ENCODE measurements around the gene HSD17B4. TPM values are rescaled to one million over a fixed set of nuclear protein-coding genes. Genes with fewer than 3 reads are reported as not detected.
A peak's percentile ranks its signal among the peaks of the same experiment; 100 is the strongest.

HSD17B4 gene
- total RNA-seq, 5 donors from 2014 or later (not counting 1 experiment from before 2014, with no cell fraction given) = 32.1 to 79.6 (median 54.0) TPM

- Mint-ChIP-seq H3K4me3 (peak overlapping the region; percentile 93 to 96 (median 94)), H3K4me1 (peaks cover 20 to 31% (median 29%) of the 10 kb centered on the region in 3 donors), H3K27ac (peak overlapping the region; percentile 87 to 93), H3K36me3 (peaks cover 13% of the 10 kb centered on the region), H3K27me3 (peaks cover 0 to 4% of the 10 kb centered on the region in 2 donors), H3K9me3 (no peaks in the 10 kb centered on the region)
- H3K9me3 ChIP-seq = no peaks in the 10 kb centered on the region
- WGBS (ENCODE audit: insufficient coverage) = 18% methylated on average over 9 of the region's 12 CpGs
- peaks cover 0 to 7% of the 10 kb centered on the region in 2 experiments for H3K27me3 ChIP-seq (replicated peaks in 1 of 2; ENCODE audit: control insufficient read depth in 2 of 2, extremely low read depth in 1 of 2, insufficient read depth in 2 of 2, low read length in 1 of 2)
- H3K4me1 ChIP-seq (ENCODE audit: control insufficient read depth in 1 of 2, extremely low read depth in 1 of 2, insufficient read depth in 2 of 2, low read length in 2 of 2) = peaks cover 5 to 11% of the 10 kb centered on the region in 2 experiments
- CTCF ChIA-PET = interaction anchor here in 1 of 2 donors (3.2 kb wide), 1 partner anchor 465 kb away, joined by 8 read pairs; the partner anchor contains the start of gene DTWD2
- POLR2A ChIA-PET = no interaction called here
- H3K36me3 ChIP-seq (ENCODE audit: control insufficient read depth in 2 of 2, extremely low read depth in 1 of 2, insufficient read depth in 1 of 2, low read length in 1 of 2) = peaks cover 0 to 2% of the 10 kb centered on the region in 2 donors
- ATAC-seq (replicated peaks in 1 of 4) = peak in 2 of 4 experiments; percentile 1 to 2
- peak overlapping the region; percentile 91 to 93 for H3K4me3 ChIP-seq (ENCODE audit: control insufficient read depth in 1 of 2, extremely low read depth in 1 of 2, low read length in 1 of 2)
- DNase-seq = no peak
- peak overlapping the region; percentile 73 for H3K27ac ChIP-seq (ENCODE audit: low read length)
These were observed 710 bp downstream of the HSD17B4 start for GRCh38 chr5:119453040-119453373.

- H3K4me3 ChIP-seq (ENCODE audit: control insufficient read depth in 1 of 2, extremely low read depth in 1 of 2, low read length in 1 of 2) = no peak overlapping the region
- peaks cover 0 to 7% of the 10 kb centered on the region in 2 experiments for H3K27me3 ChIP-seq (replicated peaks in 1 of 2; ENCODE audit: control insufficient read depth in 2 of 2, extremely low read depth in 1 of 2, insufficient read depth in 2 of 2, low read length in 1 of 2)
- H3K9me3 ChIP-seq = no peaks in the 10 kb centered on the region
- no peak overlapping the region for H3K27ac ChIP-seq (ENCODE audit: low read length)
- H3K4me1 ChIP-seq (ENCODE audit: control insufficient read depth in 1 of 2, extremely low read depth in 1 of 2, insufficient read depth in 2 of 2, low read length in 2 of 2) = peaks cover 5 to 11% of the 10 kb centered on the region in 2 experiments
- ChIA-PET CTCF (interaction anchor here (0.5 to 3.2 kb wide), 2 partner anchors 453 to 466 kb away, joined by 4 to 8 read pairs; partner anchors contain the start of gene DTWD2 (in 1 of the 2)), POLR2A (interaction anchor here in 1 of 2 donors (0.6 kb wide), 1 partner anchor 75 kb away, joined by 3 read pairs; no protein-coding TSS in a partner anchor)
- H3K36me3 ChIP-seq (ENCODE audit: control insufficient read depth in 2 of 2, extremely low read depth in 1 of 2, insufficient read depth in 1 of 2, low read length in 1 of 2) = peaks cover 0 to 2% of the 10 kb centered on the region in 2 donors
- H3K9me3 Mint-ChIP-seq = no peaks in the 10 kb centered on the region
- H3K4me1 Mint-ChIP-seq = peaks cover 26 to 35% (median 32%) of the 10 kb centered on the region in 3 donors
- ATAC-seq (replicated peaks in 1 of 4) = no peak
- H3K27ac Mint-ChIP-seq = no peak overlapping the region
- no peak for DNase-seq
- H3K36me3 Mint-ChIP-seq = peaks cover 17% of the 10 kb centered on the region
- H3K27me3 Mint-ChIP-seq = peaks cover 0 to 4% of the 10 kb centered on the region in 2 donors
- H3K4me3 Mint-ChIP-seq = no peak overlapping the region
- WGBS (ENCODE audit: insufficient coverage) = 100% methylated on average over 1 of the region's 3 CpGs
These were observed 1.9 kb downstream of the HSD17B4 start for GRCh38 chr5:119454171-119454570.

GRCh38 chr5:119458911-119459632, 6.8 kb downstream of the HSD17B4 start:
- peak overlapping the region in 1 of 2 donors; percentile 34 for H3K27ac Mint-ChIP-seq
- no peaks in the 10 kb centered on the region for H3K9me3 Mint-ChIP-seq
- peaks cover 0 to 2% of the 10 kb centered on the region in 2 donors for H3K36me3 ChIP-seq (ENCODE audit: control insufficient read depth in 2 of 2, extremely low read depth in 1 of 2, insufficient read depth in 1 of 2, low read length in 1 of 2)
- H3K4me1 Mint-ChIP-seq = peaks cover 13 to 24% (median 14%) of the 10 kb centered on the region in 3 donors
- peaks cover 24% of the 10 kb centered on the region for H3K36me3 Mint-ChIP-seq
- no peak overlapping the region for H3K4me3 ChIP-seq (ENCODE audit: control insufficient read depth in 1 of 2, extremely low read depth in 1 of 2, low read length in 1 of 2)
- no peak for DNase-seq
- no peak overlapping the region for H3K4me3 Mint-ChIP-seq
- H3K27me3 Mint-ChIP-seq = no peaks in the 10 kb centered on the region
- no peak overlapping the region for H3K27ac ChIP-seq (ENCODE audit: low read length)
- ChIA-PET CTCF (interaction anchor here in 1 of 2 donors (0.6 kb wide), 1 partner anchor 13 kb away, joined by 4 read pairs; no protein-coding TSS in a partner anchor), POLR2A (no interaction called here)
- H3K27me3 ChIP-seq (replicated peaks in 1 of 2; ENCODE audit: control insufficient read depth in 2 of 2, extremely low read depth in 1 of 2, insufficient read depth in 2 of 2, low read length in 1 of 2) = no peaks in the 10 kb centered on the region
- no peak for ATAC-seq (replicated peaks in 1 of 4)
- H3K4me1 ChIP-seq (ENCODE audit: control insufficient read depth in 1 of 2, extremely low read depth in 1 of 2, insufficient read depth in 2 of 2, low read length in 2 of 2) = no peaks in the 10 kb centered on the region
- WGBS (ENCODE audit: insufficient coverage) = 67% methylated on average over 1 of the region's 4 CpGs
- no peaks in the 10 kb centered on the region for H3K9me3 ChIP-seq

- Histone ChIP-seq H3K27me3 (replicated peaks in 1 of 2; ENCODE audit: control insufficient read depth in 2 of 2, extremely low read depth in 1 of 2, insufficient read depth in 2 of 2, low read length in 1 of 2) (no peaks in the 10 kb centered on the region), H3K4me1 (ENCODE audit: control insufficient read depth in 1 of 2, extremely low read depth in 1 of 2, insufficient read depth in 2 of 2, low read length in 2 of 2) (no peaks in the 10 kb centered on the region), H3K27ac (ENCODE audit: low read length) (no peak overlapping the region), H3K4me3 (ENCODE audit: control insufficient read depth in 1 of 2, extremely low read depth in 1 of 2, low read length in 1 of 2) (no peak overlapping the region), H3K9me3 (peaks cover 2% of the 10 kb centered on the region), H3K36me3 (ENCODE audit: control insufficient read depth in 2 of 2, extremely low read depth in 1 of 2, insufficient read depth in 1 of 2, low read length in 1 of 2) (peaks cover 0 to 6% of the 10 kb centered on the region in 2 donors)
- H3K4me1 Mint-ChIP-seq = peaks cover 23 to 40% (median 30%) of the 10 kb centered on the region in 3 donors
- H3K27ac Mint-ChIP-seq = no peak overlapping the region
- H3K4me3 Mint-ChIP-seq = no peak overlapping the region
- DNase-seq = no peak
- H3K27me3 Mint-ChIP-seq = no peaks in the 10 kb centered on the region
- peaks cover 63% of the 10 kb centered on the region for H3K36me3 Mint-ChIP-seq
- CTCF ChIA-PET = no interaction called here
- POLR2A ChIA-PET = interaction anchor here in 1 of 2 donors (0.8 kb wide), 1 partner anchor 481 kb away, joined by 6 read pairs; no protein-coding TSS in a partner anchor
- no CpG with 5 or more reads among the region's 1 CpG for WGBS (ENCODE audit: insufficient coverage)
- ATAC-seq (replicated peaks in 1 of 4) = no peak
- H3K9me3 Mint-ChIP-seq = peaks cover 11 to 35% (median 20%) of the 10 kb centered on the region in 3 donors
These were observed 13.3 kb downstream of the HSD17B4 start for GRCh38 chr5:119465640-119466039.

- no peak for DNase-seq
- CTCF ChIA-PET = interaction anchor here (0.7 to 1.0 kb wide), 3 partner anchors 11 to 18 kb away, joined by 3 to 11 read pairs (median 8); no protein-coding TSS in a partner anchor
- peaks cover 26 to 43% (median 32%) of the 10 kb centered on the region in 3 donors for H3K4me1 Mint-ChIP-seq
- H3K4me3 ChIP-seq (ENCODE audit: control insufficient read depth in 1 of 2, extremely low read depth in 1 of 2, low read length in 1 of 2) = no peak overlapping the region
- H3K9me3 Mint-ChIP-seq = peaks cover 11 to 35% (median 20%) of the 10 kb centered on the region in 3 donors
- WGBS (ENCODE audit: insufficient coverage) = no CpG with 5 or more reads among the region's 1 CpG
- H3K27me3 ChIP-seq (replicated peaks in 1 of 2; ENCODE audit: control insufficient read depth in 2 of 2, extremely low read depth in 1 of 2, insufficient read depth in 2 of 2, low read length in 1 of 2) = no peaks in the 10 kb centered on the region
- peak overlapping the region in 1 of 2 donors; percentile 4 for H3K27ac Mint-ChIP-seq
- H3K36me3 ChIP-seq (ENCODE audit: control insufficient read depth in 2 of 2, extremely low read depth in 1 of 2, insufficient read depth in 1 of 2, low read length in 1 of 2) = peaks cover 0 to 6% of the 10 kb centered on the region in 2 donors
- H3K36me3 Mint-ChIP-seq = peaks cover 71% of the 10 kb centered on the region
- no peak overlapping the region for H3K4me3 Mint-ChIP-seq
- ATAC-seq (replicated peaks in 1 of 4) = no peak
- POLR2A ChIA-PET = interaction anchor here in 1 of 2 donors (0.6 kb wide), 1 partner anchor 96 kb away, joined by 3 read pairs; no protein-coding TSS in a partner anchor
- H3K4me1 ChIP-seq (ENCODE audit: control insufficient read depth in 1 of 2, extremely low read depth in 1 of 2, insufficient read depth in 2 of 2, low read length in 2 of 2) = no peaks in the 10 kb centered on the region
- no peaks in the 10 kb centered on the region for H3K27me3 Mint-ChIP-seq
- no peak overlapping the region for H3K27ac ChIP-seq (ENCODE audit: low read length)
- peaks cover 2% of the 10 kb centered on the region for H3K9me3 ChIP-seq
These were observed 16.0 kb downstream of the HSD17B4 start for GRCh38 chr5:119468286-119468685.

- CTCF ChIA-PET = interaction anchor here in 1 of 2 donors (0.6 to 0.7 kb wide), 2 partner anchors 15 to 21 kb away, joined by 3 read pairs; no protein-coding TSS in a partner anchor
- peaks cover 2% of the 10 kb centered on the region for H3K9me3 ChIP-seq
- no peak overlapping the region for H3K4me3 ChIP-seq (ENCODE audit: control insufficient read depth in 1 of 2, extremely low read depth in 1 of 2, low read length in 1 of 2)
- Mint-ChIP-seq H3K27me3 (no peaks in the 10 kb centered on the region), H3K4me1 (peaks cover 18 to 32% (median 27%) of the 10 kb centered on the region in 3 donors), H3K9me3 (peaks cover 11 to 35% (median 20%) of the 10 kb centered on the region in 3 donors), H3K4me3 (no peak overlapping the region), H3K27ac (no peak overlapping the region), H3K36me3 (peaks cover 71% of the 10 kb centered on the region)
- H3K27me3 ChIP-seq (replicated peaks in 1 of 2; ENCODE audit: control insufficient read depth in 2 of 2, extremely low read depth in 1 of 2, insufficient read depth in 2 of 2, low read length in 1 of 2) = no peaks in the 10 kb centered on the region
- H3K27ac ChIP-seq (ENCODE audit: low read length) = no peak overlapping the region
- no peaks in the 10 kb centered on the region for H3K4me1 ChIP-seq (ENCODE audit: control insufficient read depth in 1 of 2, extremely low read depth in 1 of 2, insufficient read depth in 2 of 2, low read length in 2 of 2)
- ATAC-seq (replicated peaks in 1 of 4) (no peak), DNase-seq (no peak)
- 100% methylated on average over 1 of the region's 3 CpGs for WGBS (ENCODE audit: insufficient coverage)
- peaks cover 0 to 10% of the 10 kb centered on the region in 2 donors for H3K36me3 ChIP-seq (ENCODE audit: control insufficient read depth in 2 of 2, extremely low read depth in 1 of 2, insufficient read depth in 1 of 2, low read length in 1 of 2)
- POLR2A ChIA-PET = no interaction called here
These were observed 17.9 kb downstream of the HSD17B4 start for GRCh38 chr5:119470105-119470763.

Data from T-cell (primary cell).